Measurements from ENCODE around the gene PIP4P1.

The PIP4P1 gene

DNA sequence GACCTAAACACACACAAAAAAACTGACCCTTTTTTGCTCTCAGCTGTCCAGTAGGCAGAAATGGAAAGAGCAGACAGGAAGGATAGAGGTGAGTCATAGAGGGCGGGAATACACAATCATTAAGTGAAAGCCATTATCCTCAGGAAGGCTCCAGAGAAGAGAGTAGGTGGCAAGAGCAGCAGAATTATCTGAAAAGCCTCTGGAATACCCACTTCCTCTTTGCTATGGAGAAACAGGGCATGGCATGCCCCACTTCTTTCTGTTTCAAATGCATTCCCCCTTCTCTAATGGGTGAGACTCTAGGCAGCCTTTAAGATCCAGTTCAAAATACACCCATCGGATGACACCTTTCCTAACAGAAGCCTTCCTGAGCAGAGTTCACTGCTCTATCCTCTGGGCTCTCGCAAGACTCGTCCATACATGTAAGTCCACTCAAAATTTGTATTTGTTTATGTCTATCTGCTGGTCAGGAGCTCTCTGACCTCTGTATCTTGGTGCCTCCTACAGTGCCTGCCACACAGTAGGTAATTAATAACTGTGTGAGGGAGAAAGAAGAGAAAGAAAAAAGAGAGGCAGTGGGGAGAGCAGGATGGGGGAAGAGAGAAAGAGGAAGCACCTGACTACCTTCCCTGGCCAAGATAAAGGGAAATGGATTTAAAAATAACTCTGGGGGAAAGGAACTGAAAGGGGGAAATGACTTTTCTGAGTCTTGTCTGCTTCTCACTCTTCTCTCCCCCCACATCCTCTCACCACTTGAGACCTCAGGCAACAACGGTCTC lies 33.8 kb downstream of the PIP4P1 start:
- peak; percentile 68 for DNase-seq (ENCODE audit: low read depth)
- TF ChIP-seq, protein P1, sequence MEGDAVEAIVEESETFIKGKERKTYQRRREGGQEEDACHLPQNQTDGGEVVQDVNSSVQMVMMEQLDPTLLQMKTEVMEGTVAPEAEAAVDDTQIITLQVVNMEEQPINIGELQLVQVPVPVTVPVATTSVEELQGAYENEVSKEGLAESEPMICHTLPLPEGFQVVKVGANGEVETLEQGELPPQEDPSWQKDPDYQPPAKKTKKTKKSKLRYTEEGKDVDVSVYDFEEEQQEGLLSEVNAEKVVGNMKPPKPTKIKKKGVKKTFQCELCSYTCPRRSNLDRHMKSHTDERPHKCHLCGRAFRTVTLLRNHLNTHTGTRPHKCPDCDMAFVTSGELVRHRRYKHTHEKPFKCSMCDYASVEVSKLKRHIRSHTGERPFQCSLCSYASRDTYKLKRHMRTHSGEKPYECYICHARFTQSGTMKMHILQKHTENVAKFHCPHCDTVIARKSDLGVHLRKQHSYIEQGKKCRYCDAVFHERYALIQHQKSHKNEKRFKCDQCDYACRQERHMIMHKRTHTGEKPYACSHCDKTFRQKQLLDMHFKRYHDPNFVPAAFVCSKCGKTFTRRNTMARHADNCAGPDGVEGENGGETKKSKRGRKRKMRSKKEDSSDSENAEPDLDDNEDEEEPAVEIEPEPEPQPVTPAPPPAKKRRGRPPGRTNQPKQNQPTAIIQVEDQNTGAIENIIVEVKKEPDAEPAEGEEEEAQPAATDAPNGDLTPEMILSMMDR (conservative IDR thresholded peaks at IDR 0.05; ENCODE audit: control insufficient read depth, insufficient read depth, low read depth, low read length): no peak
- no peak overlapping the region for H3K4me3 ChIP-seq (ENCODE audit: control insufficient read depth, low read depth, low read length)

DNA sequence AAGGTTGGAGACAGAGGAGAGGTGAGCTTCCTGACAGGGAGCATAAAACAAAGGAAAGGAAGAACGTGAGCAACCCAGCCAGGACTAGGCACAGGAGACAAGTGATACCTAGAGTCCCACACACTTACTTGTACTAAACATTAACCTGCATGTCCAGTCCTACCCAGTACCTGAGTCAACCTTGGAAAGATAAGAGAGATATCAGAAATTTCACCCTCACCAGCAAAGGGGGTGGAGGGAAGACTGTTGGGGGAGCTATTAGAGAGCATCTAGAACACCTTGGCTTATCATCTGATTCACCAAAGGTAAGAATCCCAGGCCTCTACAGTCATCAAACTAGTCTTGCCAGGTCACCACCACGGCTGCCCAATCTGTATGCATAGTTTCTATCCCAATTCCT lies 36.4 kb downstream of the PIP4P1 start:
- TF ChIP-seq, protein P1 (conservative IDR thresholded peaks at IDR 0.05; ENCODE audit: control insufficient read depth, insufficient read depth, low read depth, low read length): no peak
- no peak overlapping the region for H3K4me3 ChIP-seq (ENCODE audit: control insufficient read depth, low read depth, low read length)
- DNase-seq (ENCODE audit: low read depth): no peak

DNA sequence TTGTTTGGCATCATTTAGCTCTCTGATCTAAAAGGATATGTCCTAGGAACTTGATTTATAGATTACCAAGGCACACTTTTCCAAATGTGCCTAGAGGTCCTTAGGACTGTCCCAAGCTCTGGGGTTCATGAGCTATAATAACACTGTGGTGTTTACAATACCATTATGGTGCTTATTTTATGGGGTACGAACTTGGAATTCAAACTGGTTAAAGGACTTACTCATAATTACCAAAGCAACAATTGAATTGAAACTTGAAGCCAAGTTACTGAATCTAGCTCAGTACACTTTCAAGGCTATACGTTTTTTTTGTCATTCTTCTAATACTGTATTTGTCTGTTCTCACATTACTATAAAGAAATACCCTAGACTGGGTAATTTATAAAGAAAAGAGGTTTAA lies 38.3 kb downstream of the PIP4P1 start:
- no peak for DNase-seq (ENCODE audit: low read depth)
- TF ChIP-seq, protein P1 (conservative IDR thresholded peaks at IDR 0.05; ENCODE audit: control insufficient read depth, insufficient read depth, low read depth, low read length): no peak

DNA sequence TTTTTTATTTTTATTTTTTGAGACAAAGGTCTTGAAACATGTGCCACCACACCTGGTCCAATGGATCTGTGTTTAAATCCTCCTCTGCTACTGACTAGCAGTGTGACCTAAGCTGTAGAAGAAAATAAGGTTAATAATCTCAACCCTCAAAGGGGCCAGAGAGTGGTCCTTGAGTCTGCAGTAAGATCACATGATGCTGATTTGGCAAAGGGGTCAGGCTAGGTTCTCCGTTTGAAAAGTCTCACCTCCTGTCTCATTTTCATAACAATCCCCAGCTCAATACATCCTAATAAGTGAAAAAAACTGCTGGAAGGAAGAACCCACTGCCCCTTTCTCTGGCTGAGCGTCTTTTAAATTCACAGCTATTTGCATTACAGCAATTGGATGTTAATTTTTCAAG lies 40.0 kb downstream of the PIP4P1 start:
- H3K4me3 ChIP-seq (ENCODE audit: control insufficient read depth, low read depth, low read length): no peak overlapping the region
- DNase-seq (ENCODE audit: low read depth): no peak
- TF ChIP-seq, protein P1 (conservative IDR thresholded peaks at IDR 0.05; ENCODE audit: control insufficient read depth, insufficient read depth, low read depth, low read length): no peak

More for the DNA sequence above, 38.3 kb downstream of the PIP4P1 start:
- H3K4me3 ChIP-seq (ENCODE audit: control insufficient read depth, low read depth, low read length): no peak overlapping the region

DNA sequence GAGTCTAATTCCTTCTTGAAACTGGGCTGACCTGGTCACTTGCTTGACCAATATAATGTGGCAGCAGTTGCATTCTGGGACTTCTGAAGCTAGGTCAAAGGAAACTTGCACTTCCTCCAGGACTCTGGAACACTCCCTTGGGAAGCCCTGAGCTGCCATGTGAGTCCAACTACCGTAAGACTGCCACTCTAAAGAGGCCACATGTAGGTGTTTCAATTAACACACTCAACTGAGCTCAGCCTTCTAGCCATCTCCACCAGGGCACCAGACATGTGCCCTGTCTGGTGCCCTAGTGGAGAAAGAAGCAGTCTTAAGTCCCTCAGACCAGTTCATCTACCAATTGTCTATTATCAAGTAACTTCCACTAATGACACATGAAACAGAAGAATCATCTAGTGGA lies 41.8 kb downstream of the PIP4P1 start:
- no peak overlapping the region for H3K4me3 ChIP-seq (ENCODE audit: control insufficient read depth, low read depth, low read length)
- DNase-seq (ENCODE audit: low read depth): no peak
- TF ChIP-seq, protein P1 (conservative IDR thresholded peaks at IDR 0.05; ENCODE audit: control insufficient read depth, insufficient read depth, low read depth, low read length): no peak

DNA sequence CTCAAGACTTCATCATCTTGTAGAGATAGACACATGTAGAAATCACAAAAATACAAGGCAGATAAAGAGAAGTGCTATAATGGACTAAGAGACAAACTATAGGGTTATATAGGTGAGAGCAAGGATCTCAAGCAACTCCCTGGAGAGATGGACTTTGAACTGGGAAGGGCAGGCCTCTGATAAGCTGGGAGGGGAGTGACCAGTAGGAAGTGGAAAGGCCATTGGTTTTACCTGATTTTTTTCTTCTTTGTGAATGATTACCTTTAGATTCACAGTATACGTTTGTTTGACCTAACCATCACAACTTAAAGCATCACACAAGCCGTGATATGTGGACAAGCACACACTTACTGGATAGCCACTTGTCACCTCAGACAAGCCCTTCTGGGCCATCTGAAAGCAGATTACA lies 42.7 kb downstream of the PIP4P1 start:
- TF ChIP-seq, protein P1 (conservative IDR thresholded peaks at IDR 0.05; ENCODE audit: control insufficient read depth, insufficient read depth, low read depth, low read length): no peak
- DNase-seq (ENCODE audit: low read depth): no peak
- no peak overlapping the region for H3K4me3 ChIP-seq (ENCODE audit: control insufficient read depth, low read depth, low read length)

Data from fibroblast of mammary gland (primary cell).